PC-3 (cell line): ENCODE data around the gene DAPL1. TPM values are rescaled to one million over a fixed set of nuclear protein-coding genes. Genes with fewer than 3 reads are reported as not detected.

Source experiments
- ATAC-seq: fragments of 200-7000 bp; cut with Tn5 transposase; 2 replicates; pipeline ENCODE4 v1.9.1; 2020; ENCODE audit warnings: mild to moderate bottlenecking, moderate library complexity
- BruUV-seq: library from RNA; stranded (reverse); fragments of 400-500 nt; replicated peaks from 2 replicates; lab custom pipeline; 2021; lab: Mats Ljungman, UMichigan
- CTCF ChIA-PET: fragments of 300-600 bp; sonication (Branson Sonifier 250); formaldehyde crosslinking; loops from one replicate; lab custom pipeline; 2022; ENCODE audit warnings: antibody characterized with exemption; lab: Charles Lee
- POLR2A ChIA-PET: fragments of 300-600 bp; sonication (Branson Sonifier 250); formaldehyde crosslinking; loops from one replicate; lab custom pipeline; 2022; ENCODE audit warnings: antibody characterized with exemption; ENCODE audit not compliant: unreplicated experiment; lab: Charles Lee
- DNase-seq: peaks from one replicate; pipeline ENCODE4 v3.0.0-alpha.2; 2015
- H2AFZ ChIP-seq: fragments of 300-600 bp; sonication (generic); 2 replicates; pipeline ENCODE4 v1.6.0; 2016; ENCODE audit warnings: antibody characterized with exemption, low read length
- H3F3A ChIP-seq: fragments of 300-600 bp; sonication (generic); one replicate; pipeline ENCODE4 v1.6.0; 2017; ENCODE audit warnings: antibody characterized with exemption, low read length, control low read depth, mild to moderate bottlenecking; ENCODE audit not compliant: unreplicated experiment
- H3K27ac ChIP-seq: fragments of 300-600 bp; sonication (generic); 2 replicates; pipeline ENCODE4 v1.5.1; 2016; ENCODE audit warnings: mild to moderate bottlenecking, low read length
- H3K27me3 ChIP-seq: fragments of 300-600 bp; sonication (generic); 2 replicates; pipeline ENCODE4 v1.6.1; 2016; ENCODE audit warnings: low read length, mixed read lengths
- H3K36me3 ChIP-seq: fragments of 300-600 bp; sonication (generic); 2 replicates; pipeline ENCODE4 v1.6.1; 2016; ENCODE audit warnings: low read depth, mixed run types, low read length, mixed read lengths
- H3K4me1 ChIP-seq: fragments of 300-600 bp; sonication (generic); 2 replicates; pipeline ENCODE4 v1.5.1; 2016; ENCODE audit warnings: low read length; ENCODE audit not compliant: insufficient read depth
- H3K4me2 ChIP-seq: fragments of 300-600 bp; sonication (generic); 2 replicates; pipeline ENCODE4 v1.6.0; 2016; ENCODE audit warnings: low read length
- H3K4me3 ChIP-seq: fragments of 300-600 bp; sonication (generic); 2 replicates; pipeline ENCODE4 v1.5.1; 2016; ENCODE audit warnings: mild to moderate bottlenecking, low read length, mixed read lengths
- H3K79me2 ChIP-seq: fragments of 300-600 bp; sonication (generic); 2 replicates; pipeline ENCODE4 v1.6.1; 2017; ENCODE audit warnings: low read length, mixed read lengths
- H3K9ac ChIP-seq: fragments of 300-600 bp; sonication (generic); 2 replicates; pipeline ENCODE4 v1.6.0; 2016; ENCODE audit warnings: mild to moderate bottlenecking, low read length
- H3K9me2 ChIP-seq: fragments of 300-600 bp; sonication (generic); replicated peaks from 2 replicates; pipeline ENCODE4 v1.6.1; 2016; ENCODE audit warnings: mixed run types, low read length, mixed read lengths
- H3K9me3 ChIP-seq: fragments of 300-600 bp; sonication (generic); 2 replicates; pipeline ENCODE4 v1.6.1; 2016; ENCODE audit warnings: low read length, mixed read lengths
- H4K20me1 ChIP-seq: fragments of 300-600 bp; sonication (generic); 2 replicates; pipeline ENCODE4 v1.6.1; 2016; ENCODE audit warnings: low read length, mixed read lengths
- EZH2 ChIP-seq: fragments of 300-600 bp; sonication (generic); IDR thresholded peaks from one replicate; pipeline ENCODE4 v1.6.1; 2017; ENCODE audit warnings: antibody characterized with exemption, mild to moderate bottlenecking, low read length; ENCODE audit not compliant: unreplicated experiment
- EZH2phosphoT487 ChIP-seq: fragments of 300-600 bp; sonication (generic); IDR thresholded peaks from 2 replicates; pipeline ENCODE4 v1.6.1; 2018; ENCODE audit warnings: mild to moderate bottlenecking, antibody characterized with exemption, low read length, borderline replicate concordance
- intact Hi-C: fragments of 100-400 bp; cut with micrococcal nuclease; formaldehyde crosslinking; loops from 2 replicates; pipeline ENCODE4 v1.9.0; 2023
- total RNA-seq: library from RNA; depleted of rRNA; stranded (reverse); fragments of >200 nt; gene quantifications from 2 replicates; pipeline ENCODE4 v1.2.3, GENCODE V29; 2014
- TF ChIP-seq, protein P1 (sequence below): fragments of 300-600 bp; sonication (generic); conservative IDR thresholded peaks from 2 replicates; pipeline ENCODE4 v1.5.1; 2017; ENCODE audit warnings: antibody characterized with exemption, low read depth, mild to moderate bottlenecking, low read length

The DAPL1 gene
- total RNA-seq, 1 experiment from 2014 or later: not detected

GRCh38 chr2:158835431-158835830 lies 40.3 kb downstream of the DAPL1 start:
- ATAC-seq (no peak; the same call in 1 of the 2 replicates), DNase-seq (no peak)
- BruUV-seq: no TSS peak
- Histone ChIP-seq H3K9ac (no peak overlapping the region), H3K4me3 (no peak overlapping the region), H3K27ac (no peak overlapping the region), H2AFZ (no peak overlapping the region), H3K9me2 (no peaks in the 10 kb centered on the region), H3K9me3 (no peaks in the 10 kb centered on the region), H3K4me2 (no peak overlapping the region), H3F3A (no peaks in the 10 kb centered on the region), H3K79me2 (no peaks in the 10 kb centered on the region), H3K36me3 (no peaks in the 10 kb centered on the region), H3K27me3 (no peaks in the 10 kb centered on the region), H4K20me1 (no peaks in the 10 kb centered on the region), H3K4me1 (no peaks in the 10 kb centered on the region)
- ChIA-PET POLR2A (no interaction called here), CTCF (no interaction called here)
- no peak for TF ChIP-seq EZH2phosphoT487
- intact Hi-C loops: no loop called here

GRCh38 chr2:158837645-158838044 lies 42.5 kb downstream of the DAPL1 start:
- H3K79me2 ChIP-seq: no peaks in the 10 kb centered on the region
- BruUV-seq: no TSS peak
- peaks cover 6% of the 10 kb centered on the region; the same call in 1 of the 2 replicates for H3K27me3 ChIP-seq
- intact Hi-C loops: no loop called here
- ATAC-seq: no peak
- H3K36me3 ChIP-seq: no peaks in the 10 kb centered on the region
- no peaks in the 10 kb centered on the region for H3K9me3 ChIP-seq
- no peak for DNase-seq
- TF ChIP-seq EZH2phosphoT487: no peak
- TF ChIP-seq EZH2: no peak
- no peak overlapping the region for H3K27ac ChIP-seq
- H3K4me3 ChIP-seq: no peak overlapping the region
- H3K9me2 ChIP-seq: no peaks in the 10 kb centered on the region
- CTCF ChIA-PET: no interaction called here
- POLR2A ChIA-PET: no interaction called here
- H3K4me1 ChIP-seq: no peaks in the 10 kb centered on the region
- no peak overlapping the region for H3K4me2 ChIP-seq
- H3K9ac ChIP-seq: no peak overlapping the region
- no peaks in the 10 kb centered on the region for H4K20me1 ChIP-seq
- H2AFZ ChIP-seq: no peak overlapping the region
- no peaks in the 10 kb centered on the region for H3F3A ChIP-seq

GRCh38 chr2:158841850-158842249 lies 46.7 kb downstream of the DAPL1 start:
- no peak for TF ChIP-seq EZH2phosphoT487
- TF ChIP-seq, protein P1, sequence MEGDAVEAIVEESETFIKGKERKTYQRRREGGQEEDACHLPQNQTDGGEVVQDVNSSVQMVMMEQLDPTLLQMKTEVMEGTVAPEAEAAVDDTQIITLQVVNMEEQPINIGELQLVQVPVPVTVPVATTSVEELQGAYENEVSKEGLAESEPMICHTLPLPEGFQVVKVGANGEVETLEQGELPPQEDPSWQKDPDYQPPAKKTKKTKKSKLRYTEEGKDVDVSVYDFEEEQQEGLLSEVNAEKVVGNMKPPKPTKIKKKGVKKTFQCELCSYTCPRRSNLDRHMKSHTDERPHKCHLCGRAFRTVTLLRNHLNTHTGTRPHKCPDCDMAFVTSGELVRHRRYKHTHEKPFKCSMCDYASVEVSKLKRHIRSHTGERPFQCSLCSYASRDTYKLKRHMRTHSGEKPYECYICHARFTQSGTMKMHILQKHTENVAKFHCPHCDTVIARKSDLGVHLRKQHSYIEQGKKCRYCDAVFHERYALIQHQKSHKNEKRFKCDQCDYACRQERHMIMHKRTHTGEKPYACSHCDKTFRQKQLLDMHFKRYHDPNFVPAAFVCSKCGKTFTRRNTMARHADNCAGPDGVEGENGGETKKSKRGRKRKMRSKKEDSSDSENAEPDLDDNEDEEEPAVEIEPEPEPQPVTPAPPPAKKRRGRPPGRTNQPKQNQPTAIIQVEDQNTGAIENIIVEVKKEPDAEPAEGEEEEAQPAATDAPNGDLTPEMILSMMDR: no peak
- TF ChIP-seq EZH2: no peak
- no peak for DNase-seq
- H3K9me3 ChIP-seq: no peaks in the 10 kb centered on the region
- H3K27me3 ChIP-seq: peaks cover 11% of the 10 kb centered on the region; the same call in 1 of the 2 replicates
- no peaks in the 10 kb centered on the region for H3K4me1 ChIP-seq
- H3K36me3 ChIP-seq: no peaks in the 10 kb centered on the region
- intact Hi-C loops: no loop called here
- ATAC-seq: no peak
- H3F3A ChIP-seq: no peaks in the 10 kb centered on the region
- H4K20me1 ChIP-seq: no peaks in the 10 kb centered on the region
- no peak overlapping the region for H3K9ac ChIP-seq
- no peak overlapping the region for H2AFZ ChIP-seq
- H3K4me3 ChIP-seq: no peak overlapping the region
- H3K27ac ChIP-seq: no peak overlapping the region
- no peaks in the 10 kb centered on the region for H3K9me2 ChIP-seq
- H3K4me2 ChIP-seq: no peak overlapping the region
- CTCF ChIA-PET: no interaction called here
- POLR2A ChIA-PET: no interaction called here
- H3K79me2 ChIP-seq: no peaks in the 10 kb centered on the region
- BruUV-seq: no TSS peak

DNA sequence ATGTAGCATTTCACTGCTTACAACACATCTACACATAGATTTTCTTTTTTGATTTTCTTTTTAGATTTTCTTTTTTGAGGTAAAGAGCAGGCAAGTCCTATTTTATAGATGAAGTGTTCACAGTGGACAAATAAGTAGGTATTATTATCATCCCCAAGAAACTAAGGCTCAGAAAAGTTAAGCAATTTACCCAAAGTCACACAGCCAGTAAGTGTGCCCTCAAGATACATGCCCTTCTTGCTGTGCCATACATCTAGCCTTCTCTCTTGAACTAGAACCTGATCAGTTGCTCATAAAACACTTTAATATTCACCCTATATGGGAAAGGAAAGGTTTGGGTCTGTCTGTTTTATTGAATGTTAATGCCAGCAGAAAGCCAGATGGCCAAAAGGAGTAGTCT lies 50.3 kb downstream of the DAPL1 start:
- no peak overlapping the region for H3K9ac ChIP-seq
- H3K27me3 ChIP-seq: peaks cover 11% of the 10 kb centered on the region; the same call in 1 of the 2 replicates
- no peak overlapping the region for H3K4me3 ChIP-seq
- no peak overlapping the region for H3K27ac ChIP-seq
- DNase-seq (no peak), ATAC-seq (no peak)
- H3K36me3 ChIP-seq: no peaks in the 10 kb centered on the region
- POLR2A ChIA-PET: no interaction called here
- H2AFZ ChIP-seq: no peak overlapping the region
- BruUV-seq: no TSS peak
- H4K20me1 ChIP-seq: no peaks in the 10 kb centered on the region
- CTCF ChIA-PET: no interaction called here
- no peaks in the 10 kb centered on the region for H3K4me1 ChIP-seq
- no peaks in the 10 kb centered on the region for H3F3A ChIP-seq
- TF ChIP-seq EZH2phosphoT487: no peak
- TF ChIP-seq, protein P1: no peak
- H3K79me2 ChIP-seq: no peaks in the 10 kb centered on the region
- H3K9me3 ChIP-seq: no peaks in the 10 kb centered on the region
- intact Hi-C loops: no loop called here
- H3K9me2 ChIP-seq: no peaks in the 10 kb centered on the region
- no peak overlapping the region for H3K4me2 ChIP-seq
